NCI-H2029 treated with DMSO at 0.1 percent for 48 hours (cell line): ENCODE measurements around the gene PRPF18.

Experiments
- DNase-seq: peaks from one replicate; lab custom pipeline; 2025; lab: John Stamatoyannopoulos, UW

PRPF18 gene

GRCh38 chr10:13604357-13605040, 17.7 kb downstream of the PRPF18 start:
- no peak for DNase-seq

- DNase-seq: no peak
Observed at GRCh38 chr10:13608246-13608853, 21.6 kb downstream of the PRPF18 start.

GRCh38 chr10:13612654-13613373, 26.0 kb downstream of the PRPF18 start:
- no peak for DNase-seq

GRCh38 chr10:13613519-13613918, 26.8 kb downstream of the PRPF18 start:
- DNase-seq: no peak

- no peak for DNase-seq
Observed at GRCh38 chr10:13614530-13615332, 28.0 kb downstream of the PRPF18 start.

GRCh38 chr10:13615650-13616300, 29.0 kb downstream of the PRPF18 start:
- no peak for DNase-seq

- DNase-seq: no peak
Observed at GRCh38 chr10:13617116-13617515, 30.4 kb downstream of the PRPF18 start.

- no peak for DNase-seq
Observed at GRCh38 chr10:13621931-13622330, 35.2 kb downstream of the PRPF18 start.

GRCh38 chr10:13624630-13625029, 37.9 kb downstream of the PRPF18 start:
- no peak for DNase-seq

GRCh38 chr10:13627459-13628310, 40.9 kb downstream of the PRPF18 start:
- DNase-seq: no peak

GRCh38 chr10:13628661-13629060, 41.9 kb downstream of the PRPF18 start:
- no peak for DNase-seq

- no peak for DNase-seq
Observed at GRCh38 chr10:13629116-13629515, 42.4 kb downstream of the PRPF18 start.

GRCh38 chr10:13630231-13630630, 43.5 kb downstream of the PRPF18 start:
- DNase-seq: no peak

- DNase-seq: no peak
Observed at GRCh38 chr10:13631594-13631993, 44.8 kb downstream of the PRPF18 start.

- no peak for DNase-seq
Observed at GRCh38 chr10:13632440-13632839, 45.7 kb downstream of the PRPF18 start.

GRCh38 chr10:13632884-13633440, 46.2 kb downstream of the PRPF18 start:
- DNase-seq: no peak

- DNase-seq: no peak
Observed at GRCh38 chr10:13633689-13634088, 46.9 kb downstream of the PRPF18 start.

- DNase-seq: no peak
Observed at GRCh38 chr10:13634207-13634606, 47.4 kb downstream of the PRPF18 start.

GRCh38 chr10:13636776-13637175, 50.0 kb downstream of the PRPF18 start:
- DNase-seq: no peak

GRCh38 chr10:13637303-13637856, 50.6 kb downstream of the PRPF18 start:
- no peak for DNase-seq
